HEK293T (cell line): ENCODE measurements around the gene GTF2I.

Experiments used
- BHLHE40 ChIP-seq: fragments of 450-650 bp; IDR thresholded peaks from 2 replicates; pipeline ENCODE4 v1.6.1; 2016; ENCODE audit warnings: mild to moderate bottlenecking, moderate library complexity, borderline replicate concordance
- CTBP1 ChIP-seq: fragments of 450-650 bp; IDR thresholded peaks from 2 replicates; pipeline ENCODE4 v1.6.1; 2016; ENCODE audit warnings: borderline replicate concordance
- ELF4 ChIP-seq: fragments of 450-650 bp; IDR thresholded peaks from 2 replicates; pipeline ENCODE4 v1.6.1; 2017; ENCODE audit warnings: antibody characterized with exemption
- FOXK2 ChIP-seq: fragments of 450-650 bp; IDR thresholded peaks from 2 replicates; pipeline ENCODE4 v1.6.1; 2016; ENCODE audit warnings: mild to moderate bottlenecking
- HDGF ChIP-seq: fragments of 450-650 bp; IDR thresholded peaks from 2 replicates; pipeline ENCODE4 v1.6.1; 2017; ENCODE audit warnings: antibody characterized with exemption, borderline replicate concordance
- NFRKB ChIP-seq: fragments of 450-650 bp; IDR thresholded peaks from 2 replicates; pipeline ENCODE4 v1.6.1; 2016; ENCODE audit warnings: mild to moderate bottlenecking, moderate library complexity
- SP1 ChIP-seq: fragments of 450-650 bp; IDR thresholded peaks from 2 replicates; pipeline ENCODE4 v1.6.1; 2017
- SUZ12 ChIP-seq: fragments of 450-650 bp; IDR thresholded peaks from 2 replicates; pipeline ENCODE4 v1.6.1; 2016; ENCODE audit warnings: mild to moderate bottlenecking
- ZNF384 ChIP-seq: fragments of 450-650 bp; IDR thresholded peaks from 2 replicates; pipeline ENCODE4 v1.6.1; 2016

DNA sequence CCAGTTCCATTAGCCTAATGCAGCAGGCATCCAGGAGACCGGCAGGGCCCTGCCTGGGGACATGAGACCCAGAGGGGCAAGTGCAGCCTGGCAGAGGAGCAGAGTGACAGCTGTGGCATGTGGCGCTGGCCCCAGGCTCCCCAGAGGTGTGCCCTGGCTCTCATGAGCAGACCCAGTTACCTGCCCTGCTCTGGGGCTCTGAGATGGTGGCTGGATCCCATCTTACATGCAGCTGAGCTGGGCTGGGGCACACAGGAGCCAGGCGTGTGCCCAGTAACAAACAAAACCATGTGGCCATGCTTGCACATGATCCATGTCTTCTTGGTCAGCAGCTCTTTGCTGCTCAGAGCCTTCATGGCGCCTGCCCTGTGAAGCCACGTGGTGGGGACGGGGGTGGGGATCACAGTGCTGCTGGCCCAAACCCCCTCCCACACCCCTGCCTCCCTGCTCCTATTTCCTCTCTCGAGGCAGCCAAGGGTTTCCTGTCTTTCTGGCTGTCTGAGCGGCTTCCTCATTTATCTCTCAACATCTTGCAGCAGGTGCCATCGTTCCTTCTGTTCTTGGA lies 40.3 kb upstream of the GTF2I start:
- TF ChIP-seq NFRKB: no peak
- TF ChIP-seq ZNF384: no peak
- no peak for TF ChIP-seq ELF4
- TF ChIP-seq HDGF: no peak
- TF ChIP-seq BHLHE40: no peak
- TF ChIP-seq SP1: no peak
- no peak for TF ChIP-seq FOXK2
- TF ChIP-seq CTBP1: no peak
- TF ChIP-seq SUZ12: no peak
